ENCODE measurements around the gene ASTN2.

DNA sequence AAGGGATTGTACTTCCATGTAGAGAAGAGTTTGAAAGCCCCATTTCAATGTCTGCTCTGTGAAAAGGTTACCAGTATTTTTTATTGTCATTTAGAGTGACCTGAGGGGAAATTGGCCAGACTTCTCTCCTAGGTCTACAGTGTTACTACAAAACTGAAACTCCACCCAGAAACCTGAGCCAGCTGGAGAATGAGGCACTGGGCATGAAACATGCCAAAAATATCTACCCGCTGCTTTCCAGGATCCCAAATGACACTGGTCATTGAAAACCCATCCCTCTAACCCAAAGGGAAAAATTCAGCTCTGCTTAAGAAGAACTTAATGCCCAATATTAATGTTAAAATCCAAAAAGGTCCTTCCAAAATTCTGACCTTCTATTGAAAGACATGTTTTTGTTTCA is 826.9 kb downstream of the ASTN2 start:
- TF ChIP-seq, protein P1, sequence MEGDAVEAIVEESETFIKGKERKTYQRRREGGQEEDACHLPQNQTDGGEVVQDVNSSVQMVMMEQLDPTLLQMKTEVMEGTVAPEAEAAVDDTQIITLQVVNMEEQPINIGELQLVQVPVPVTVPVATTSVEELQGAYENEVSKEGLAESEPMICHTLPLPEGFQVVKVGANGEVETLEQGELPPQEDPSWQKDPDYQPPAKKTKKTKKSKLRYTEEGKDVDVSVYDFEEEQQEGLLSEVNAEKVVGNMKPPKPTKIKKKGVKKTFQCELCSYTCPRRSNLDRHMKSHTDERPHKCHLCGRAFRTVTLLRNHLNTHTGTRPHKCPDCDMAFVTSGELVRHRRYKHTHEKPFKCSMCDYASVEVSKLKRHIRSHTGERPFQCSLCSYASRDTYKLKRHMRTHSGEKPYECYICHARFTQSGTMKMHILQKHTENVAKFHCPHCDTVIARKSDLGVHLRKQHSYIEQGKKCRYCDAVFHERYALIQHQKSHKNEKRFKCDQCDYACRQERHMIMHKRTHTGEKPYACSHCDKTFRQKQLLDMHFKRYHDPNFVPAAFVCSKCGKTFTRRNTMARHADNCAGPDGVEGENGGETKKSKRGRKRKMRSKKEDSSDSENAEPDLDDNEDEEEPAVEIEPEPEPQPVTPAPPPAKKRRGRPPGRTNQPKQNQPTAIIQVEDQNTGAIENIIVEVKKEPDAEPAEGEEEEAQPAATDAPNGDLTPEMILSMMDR (IDR thresholded peaks at IDR 0.05; ENCODE audit: low read depth, low read length, poor library complexity, severe bottlenecking), result no peak
- TF ChIP-seq EZH2phosphoT487 (IDR thresholded peaks at IDR 0.05; ENCODE audit: borderline replicate concordance, low read length), result no peak

All from DOHH2 (cell line).